GM23338 (cell line): ENCODE measurements around the gene ARID1B. TPM values are rescaled to one million over a fixed set of nuclear protein-coding genes. Genes with fewer than 3 reads are reported as not detected.

ENCODE experiments used
- ATAC-seq: fragments of 200-7000 bp; cut with Tn5 transposase; 3 replicates; pipeline ENCODE4 v1.9.1; 2020
- DNase-seq: peaks from one replicate; pipeline ENCODE4 v3.0.0-alpha.2; 2015; ENCODE audit warnings: low spot score
- H2AFZ ChIP-seq: fragments of 200-600 bp; sonication (generic); 2 replicates; pipeline ENCODE4 v1.8.0; 2016; ENCODE audit warnings: antibody characterized with exemption, mild to moderate bottlenecking, moderate library complexity
- H3F3A ChIP-seq: fragments of 200-600 bp; sonication (generic); replicated peaks from 2 replicates; pipeline ENCODE4 v1.8.0; 2017; ENCODE audit warnings: antibody characterized with exemption, mixed run types, low read depth
- H3K27ac ChIP-seq: fragments of 200-600 bp; sonication (generic); 2 replicates; pipeline ENCODE4 v1.6.1; 2016; ENCODE audit warnings: low read depth
- H3K27me3 ChIP-seq: fragments of 200-600 bp; sonication (generic); 2 replicates; pipeline ENCODE4 v1.8.0; 2016; ENCODE audit warnings: mild to moderate bottlenecking, mixed run types, moderate library complexity; ENCODE audit not compliant: insufficient read depth
- H3K36me3 ChIP-seq: fragments of 200-600 bp; sonication (generic); 2 replicates; pipeline ENCODE4 v1.8.0; 2016; ENCODE audit warnings: mild to moderate bottlenecking; ENCODE audit not compliant: insufficient read depth
- H3K4me1 ChIP-seq: fragments of 200-600 bp; sonication (generic); 2 replicates; pipeline ENCODE4 v1.8.0; 2016; ENCODE audit warnings: mild to moderate bottlenecking, moderate library complexity; ENCODE audit not compliant: insufficient read depth
- H3K4me2 ChIP-seq: fragments of 200-600 bp; sonication (generic); 2 replicates; pipeline ENCODE4 v1.7.1; 2017; ENCODE audit warnings: mixed run types
- H3K4me3 ChIP-seq: fragments of 200-600 bp; sonication (generic); 2 replicates; pipeline ENCODE4 v1.6.1; 2016; ENCODE audit warnings: mixed run types
- H3K79me2 ChIP-seq: fragments of 200-600 bp; sonication (generic); replicated peaks from 2 replicates; pipeline ENCODE4 v1.8.0; 2017; ENCODE audit warnings: mild to moderate bottlenecking; ENCODE audit not compliant: insufficient read depth
- H3K9me2 ChIP-seq: fragments of 200-600 bp; sonication (generic); 2 replicates; pipeline ENCODE4 v1.8.0; 2017; ENCODE audit not compliant: insufficient read depth
- H4K20me1 ChIP-seq: fragments of 200-600 bp; sonication (generic); replicated peaks from 2 replicates; pipeline ENCODE4 v1.8.0; 2017; ENCODE audit warnings: mild to moderate bottlenecking; ENCODE audit not compliant: insufficient read depth
- H3K27ac Mint-ChIP-seq: 2 replicates; pipeline ENCODE4 v1.8.0; 2020; ENCODE audit warnings: inconsistent platforms, mild to moderate bottlenecking, moderate library complexity, mixed read lengths
- H3K27me3 Mint-ChIP-seq: 3 replicates; pipeline ENCODE4 v1.8.0; 2022; ENCODE audit warnings: low read depth, mild to moderate bottlenecking, moderate library complexity, mixed read lengths, inconsistent platforms; ENCODE audit not compliant: insufficient read depth, poor library complexity
- H3K36me3 Mint-ChIP-seq: 3 replicates; pipeline ENCODE4 v1.8.0; 2021; ENCODE audit warnings: low read depth, mild to moderate bottlenecking, inconsistent platforms, moderate library complexity, mixed read lengths
- H3K4me1 Mint-ChIP-seq: 3 replicates; pipeline ENCODE4 v1.8.0; 2020; ENCODE audit warnings: mild to moderate bottlenecking, inconsistent platforms, mixed read lengths
- H3K4me3 Mint-ChIP-seq: 3 replicates; pipeline ENCODE4 v1.8.0; 2021; ENCODE audit warnings: moderate library complexity, mild to moderate bottlenecking, inconsistent platforms, mixed read lengths
- H3K9me3 Mint-ChIP-seq: 3 replicates; pipeline ENCODE4 v1.8.0; 2020; ENCODE audit warnings: moderate library complexity, mild to moderate bottlenecking, inconsistent platforms, mixed read lengths
- CREB1 ChIP-seq: fragments of 250-450 bp; sonication (Bioruptor Pico); IDR thresholded peaks from 2 replicates; pipeline ENCODE4 v1.5.0; 2020; ENCODE audit warnings: low read depth, mild to moderate bottlenecking, moderate library complexity
- CTCF ChIP-seq, 2 experiments: fragments of 200-600 bp in 1 of 2; sonication (generic) in 1 of 2; conservative IDR thresholded peaks; 2 replicates each; pipeline versions ENCODE4 v1.5.1 to v1.6.1; 2016 to 2017; ENCODE audit warnings: antibody characterized with exemption in 2 of 2, low read depth in 2 of 2, mild to moderate bottlenecking in 2 of 2, moderate library complexity in 1 of 2
- ETS1 ChIP-seq: IDR thresholded peaks from 2 replicates; pipeline ENCODE4 v1.6.1; 2016; ENCODE audit warnings: antibody characterized with exemption
- EZH2 ChIP-seq: fragments of 200-600 bp; sonication (generic); IDR thresholded peaks from one replicate; pipeline ENCODE4 v1.8.0; 2017; ENCODE audit warnings: antibody characterized with exemption, mild to moderate bottlenecking, low read depth; ENCODE audit not compliant: unreplicated experiment
- EZH2phosphoT487 ChIP-seq: fragments of 200-600 bp; sonication (generic); IDR thresholded peaks from one replicate; pipeline ENCODE4 v1.8.1; 2018; ENCODE audit warnings: antibody characterized with exemption; ENCODE audit not compliant: unreplicated experiment
- JUNB ChIP-seq: IDR thresholded peaks from one replicate; pipeline ENCODE4 v1.6.1; 2016; ENCODE audit warnings: antibody characterized with exemption; ENCODE audit not compliant: unreplicated experiment
- NANOG ChIP-seq: IDR thresholded peaks from 2 replicates; pipeline ENCODE4 v1.6.1; 2016; ENCODE audit warnings: antibody characterized with exemption, borderline replicate concordance
- POLR2AphosphoS5 ChIP-seq: IDR thresholded peaks from 2 replicates; pipeline ENCODE4 v1.6.1; 2016; ENCODE audit warnings: antibody characterized with exemption, low read depth
- STAT1 ChIP-seq: IDR thresholded peaks from one replicate; pipeline ENCODE4 v1.6.1; 2016; ENCODE audit warnings: antibody characterized with exemption; ENCODE audit not compliant: unreplicated experiment
- ZNF114 ChIP-seq: fragments of 250-450 bp; sonication (Bioruptor Pico); IDR thresholded peaks from 2 replicates; pipeline ENCODE4 v1.5.0; 2020; ENCODE audit warnings: mild to moderate bottlenecking, moderate library complexity
- ZNF331 ChIP-seq: fragments of 250-450 bp; sonication (Bioruptor Pico); IDR thresholded peaks from 2 replicates; pipeline ENCODE4 v1.5.0; 2020; ENCODE audit warnings: low read depth, mild to moderate bottlenecking, moderate library complexity
- ZNF462 ChIP-seq: fragments of 250-450 bp; sonication (Bioruptor Pico); IDR thresholded peaks from 2 replicates; pipeline ENCODE4 v1.5.0; 2020; ENCODE audit warnings: mild to moderate bottlenecking, moderate library complexity
- polyA plus RNA-seq: library from polyadenylated mRNA; unstranded; fragments of >200 nt; fragmentation: Nextera tagmentation; extraction: Ambion mirVana; gene quantifications from 2 replicates; pipeline ENCODE4 v1.2.1, GENCODE V29; 2016
- total RNA-seq: library from RNA; depleted of rRNA; stranded (reverse); fragments of >200 nt; shearing (Covaris generic); gene quantifications from 2 replicates; pipeline ENCODE4 v1.2.3, GENCODE V29; 2014

ARID1B gene
- total and polyA plus RNA-seq, 2 experiments from 2014 or later: 59.3 to 72.2 TPM

GRCh38 chr6:156760377-156760776 lies 16.8 kb upstream of the ARID1B start:
- no peaks in the 10 kb centered on the region for H3F3A ChIP-seq
- no peak overlapping the region for H3K4me2 ChIP-seq
- H3K4me1 Mint-ChIP-seq: no peaks in the 10 kb centered on the region
- H3K4me3 ChIP-seq: no peak overlapping the region
- H3K27ac ChIP-seq: no peak overlapping the region
- no peak for ATAC-seq
- no peaks in the 10 kb centered on the region for H4K20me1 ChIP-seq
- H3K9me2 ChIP-seq: no peaks in the 10 kb centered on the region
- TF ChIP-seq ZNF114 (CRISPR knock-in tag) (no peak), ETS1 (no peak)
- H3K27ac Mint-ChIP-seq: no peak overlapping the region
- H3K36me3 ChIP-seq: no peaks in the 10 kb centered on the region
- no peaks in the 10 kb centered on the region for H3K36me3 Mint-ChIP-seq
- H3K9me3 Mint-ChIP-seq: no peaks in the 10 kb centered on the region
- no peaks in the 10 kb centered on the region for H3K27me3 ChIP-seq
- H3K79me2 ChIP-seq: no peaks in the 10 kb centered on the region
- no peak overlapping the region for H3K4me3 Mint-ChIP-seq
- no peaks in the 10 kb centered on the region for H3K4me1 ChIP-seq
- H3K27me3 Mint-ChIP-seq: peaks cover 2% of the 10 kb centered on the region
- no peak overlapping the region for H2AFZ ChIP-seq
- no peak for DNase-seq

GRCh38 chr6:156762547-156762946 lies 14.6 kb upstream of the ARID1B start:
- Histone ChIP-seq H3K36me3 (no peaks in the 10 kb centered on the region), H3K79me2 (no peaks in the 10 kb centered on the region), H3K4me3 (no peak overlapping the region), H3K27me3 (no peaks in the 10 kb centered on the region), H3K4me1 (0 out of 2 replicates have a peak, but pooled peaks cover 1% of the 10 kb centered on the region), H3K27ac (no peak overlapping the region), H3F3A (no peaks in the 10 kb centered on the region), H3K9me2 (no peaks in the 10 kb centered on the region), H2AFZ (peak overlapping the region; percentile 52; the same call in 1 of the 2 replicates), H3K4me2 (no peak overlapping the region), H4K20me1 (no peaks in the 10 kb centered on the region)
- H3K27ac Mint-ChIP-seq: no peak overlapping the region
- H3K36me3 Mint-ChIP-seq: no peaks in the 10 kb centered on the region
- no peak for DNase-seq
- H3K27me3 Mint-ChIP-seq: peaks cover 2% of the 10 kb centered on the region
- H3K4me3 Mint-ChIP-seq: no peak overlapping the region
- H3K4me1 Mint-ChIP-seq: peaks cover 2% of the 10 kb centered on the region; the same call in 2 of the 3 replicates
- ATAC-seq: no peak
- no peaks in the 10 kb centered on the region for H3K9me3 Mint-ChIP-seq
- no peak for TF ChIP-seq NANOG
- no peak for TF ChIP-seq ZNF462 (CRISPR knock-in tag)
- TF ChIP-seq JUNB: no peak
- TF ChIP-seq ZNF331 (CRISPR knock-in tag): no peak
- TF ChIP-seq CREB1 (CRISPR knock-in tag): no peak
- TF ChIP-seq CTCF (conservative IDR thresholded peaks at IDR 0.05; ENCODE audit: low read depth in 2 of 2): no peak
- TF ChIP-seq EZH2phosphoT487: no peak
- no peak for TF ChIP-seq EZH2
- TF ChIP-seq STAT1: no peak
- no peak for TF ChIP-seq ETS1
- no peak for TF ChIP-seq POLR2AphosphoS5
